Stimulated activated naive B cell treated with anti-CD40 and anti-IgM and Interleukin-4, amounts not matched to agents 10 μg/mL and 1 μg/mL and 100 μg/mL, for 72 hours (primary cell): ENCODE measurements around the gene CCDC34.
A peak's percentile ranks its signal among the peaks of the same experiment; 100 is the strongest.

Experiments used
- ATAC-seq, 2 donors: fragments of 150-1000 bp; cut with Tn5 transposase; replicated peaks; 2 replicates each; pipeline ENCODE4 v1.10.0; 2021; ENCODE audit warnings: moderate library complexity in 1 of 2
- DNase-seq: peaks from one replicate; pipeline ENCODE4 v3.0.0; 2021
- H3K27ac Mint-ChIP-seq: one replicate; pipeline ENCODE4 v1.8.0; 2022; ENCODE audit warnings: mild to moderate bottlenecking, mixed read lengths
- H3K27me3 Mint-ChIP-seq, 2 donors: one replicate each; pipeline ENCODE4 v1.8.0; 2022; ENCODE audit warnings: mixed read lengths in 2 of 2
- H3K36me3 Mint-ChIP-seq, 2 donors: one replicate each; pipeline ENCODE4 v1.8.0; 2022; ENCODE audit warnings: mixed read lengths in 2 of 2, mild to moderate bottlenecking in 1 of 2
- H3K4me1 Mint-ChIP-seq, 2 donors: one replicate each; pipeline ENCODE4 v1.8.0; 2022; ENCODE audit warnings: mixed read lengths in 2 of 2, mild to moderate bottlenecking in 1 of 2
- H3K4me3 Mint-ChIP-seq, 2 donors: one replicate each; pipeline ENCODE4 v1.8.0; 2022; ENCODE audit warnings: mild to moderate bottlenecking in 2 of 2, mixed read lengths in 2 of 2, moderate library complexity in 1 of 2
- H3K9me3 Mint-ChIP-seq, 2 donors: one replicate each; pipeline ENCODE4 v1.8.0; 2022; ENCODE audit warnings: mixed read lengths in 2 of 2, mild to moderate bottlenecking in 1 of 2

Gene CCDC34, protein sequence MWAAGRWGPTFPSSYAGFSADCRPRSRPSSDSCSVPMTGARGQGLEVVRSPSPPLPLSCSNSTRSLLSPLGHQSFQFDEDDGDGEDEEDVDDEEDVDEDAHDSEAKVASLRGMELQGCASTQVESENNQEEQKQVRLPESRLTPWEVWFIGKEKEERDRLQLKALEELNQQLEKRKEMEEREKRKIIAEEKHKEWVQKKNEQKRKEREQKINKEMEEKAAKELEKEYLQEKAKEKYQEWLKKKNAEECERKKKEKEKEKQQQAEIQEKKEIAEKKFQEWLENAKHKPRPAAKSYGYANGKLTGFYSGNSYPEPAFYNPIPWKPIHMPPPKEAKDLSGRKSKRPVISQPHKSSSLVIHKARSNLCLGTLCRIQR

DNA sequence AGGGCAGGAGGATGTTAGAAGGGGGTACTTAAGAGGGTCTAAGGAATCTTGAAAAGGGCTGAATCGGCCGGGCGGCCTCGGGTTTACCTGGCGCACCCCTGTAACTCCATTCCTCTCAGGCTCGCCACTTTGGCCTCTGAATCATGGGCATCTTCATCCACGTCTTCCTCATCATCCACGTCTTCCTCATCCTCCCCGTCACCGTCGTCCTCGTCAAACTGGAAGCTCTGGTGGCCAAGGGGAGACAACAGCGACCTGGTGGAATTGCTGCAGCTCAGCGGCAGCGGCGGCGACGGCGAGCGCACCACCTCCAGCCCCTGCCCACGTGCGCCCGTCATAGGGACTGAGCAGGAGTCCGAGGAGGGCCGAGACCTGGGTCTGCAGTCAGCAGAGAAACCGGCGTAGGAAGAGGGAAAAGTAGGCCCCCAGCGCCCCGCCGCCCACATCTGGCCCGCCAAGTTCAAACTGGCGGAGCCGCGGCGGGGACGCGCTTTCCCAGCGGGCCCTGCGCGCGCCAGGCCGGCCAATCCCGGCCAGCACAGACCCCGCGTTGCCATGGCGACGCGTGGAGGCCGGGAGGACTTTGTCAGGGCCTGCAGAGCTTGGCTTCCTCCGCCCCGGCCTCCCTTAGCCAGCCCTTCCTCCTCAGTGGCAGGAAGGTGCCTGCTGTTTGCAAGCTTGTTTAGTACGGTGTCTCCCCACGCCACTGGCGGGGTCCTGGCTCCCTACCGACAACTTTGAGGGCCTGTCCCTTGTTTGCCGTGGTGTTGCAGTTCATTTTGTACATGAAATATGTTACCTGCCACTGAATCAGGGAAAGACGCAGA lies at the start of gene CCDC34:
Gene CCDC34, minus strand, starts transcription at position 467 of the 827 bp plus-strand sequence. Its CDS starts 21 bp downstream, at position 446.
- DNase-seq (peak; percentile 87), ATAC-seq (peak; percentile 99)
- Mint-ChIP-seq H3K36me3 (no peaks in the 10 kb centered on the region), H3K27me3 (no peaks in the 10 kb centered on the region), H3K9me3 (no peaks in the 10 kb centered on the region), H3K27ac (peak within 1 kb of the TSS; percentile 94), H3K4me3 (peak within 1 kb of the TSS; percentile 93 to 97), H3K4me1 (peaks cover 16 to 24% of the 10 kb centered on the region in 2 donors)

GRCh38 chr11:27412192-27412691 lies 49.2 kb upstream of the CCDC34 start:
- Mint-ChIP-seq H3K9me3 (no peaks in the 10 kb centered on the region), H3K27me3 (peaks cover 0 to 11% of the 10 kb centered on the region in 2 donors), H3K4me3 (no peak overlapping the region), H3K27ac (no peak overlapping the region), H3K36me3 (no peaks in the 10 kb centered on the region), H3K4me1 (no peaks in the 10 kb centered on the region)
- no peak for ATAC-seq
- DNase-seq: no peak

DNA sequence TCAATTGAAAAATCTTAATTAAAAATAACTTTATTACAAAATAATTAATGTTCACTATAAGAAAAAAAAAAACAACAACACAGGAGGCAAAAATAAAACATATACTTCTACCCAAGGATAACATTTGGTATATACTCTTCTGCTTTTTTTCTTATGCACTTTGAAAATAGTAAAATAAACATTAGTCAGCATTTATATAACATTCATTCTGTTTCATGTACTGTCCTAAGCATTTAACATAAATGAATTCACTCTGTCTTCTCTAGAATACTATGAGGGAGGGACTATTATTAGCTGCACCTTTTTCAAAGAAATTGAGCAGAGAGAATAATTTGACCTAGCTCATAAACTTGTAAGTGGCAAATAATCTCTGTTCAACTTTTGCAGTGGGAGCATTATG lies 48.3 kb upstream of the CCDC34 start:
- Mint-ChIP-seq H3K27me3 (peaks cover 0 to 11% of the 10 kb centered on the region in 2 donors), H3K9me3 (no peaks in the 10 kb centered on the region), H3K4me1 (no peaks in the 10 kb centered on the region), H3K36me3 (no peaks in the 10 kb centered on the region), H3K27ac (no peak overlapping the region), H3K4me3 (no peak overlapping the region)
- ATAC-seq: no peak
- no peak for DNase-seq

DNA sequence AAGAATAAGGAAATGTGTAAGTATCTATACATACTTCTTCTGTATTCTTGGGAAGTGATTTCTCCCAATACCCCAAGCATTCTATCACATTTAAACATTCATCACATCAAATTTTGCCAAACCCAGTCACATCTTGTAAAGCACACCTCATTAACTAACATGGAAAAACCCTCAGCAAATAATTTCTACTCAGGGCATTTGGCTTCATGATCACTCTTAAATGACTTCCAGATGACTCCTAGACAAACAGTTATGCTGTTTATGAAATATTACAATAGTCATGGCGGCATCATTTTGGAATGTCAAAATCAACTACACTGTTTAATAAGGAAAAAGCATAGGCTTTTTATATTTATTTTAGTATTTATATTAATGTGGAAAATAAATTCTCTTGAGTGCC lies 47.3 kb upstream of the CCDC34 start:
- no peaks in the 10 kb centered on the region for H3K4me1 Mint-ChIP-seq
- no peak for ATAC-seq
- no peaks in the 10 kb centered on the region for H3K9me3 Mint-ChIP-seq
- no peak overlapping the region for H3K27ac Mint-ChIP-seq
- no peaks in the 10 kb centered on the region for H3K36me3 Mint-ChIP-seq
- H3K4me3 Mint-ChIP-seq: no peak overlapping the region
- DNase-seq: no peak
- peaks cover 0 to 11% of the 10 kb centered on the region in 2 donors for H3K27me3 Mint-ChIP-seq

- H3K27me3 Mint-ChIP-seq: peaks cover 0 to 11% of the 10 kb centered on the region in 2 donors
- no peak overlapping the region for H3K27ac Mint-ChIP-seq
- H3K9me3 Mint-ChIP-seq: no peaks in the 10 kb centered on the region
- no peaks in the 10 kb centered on the region for H3K4me1 Mint-ChIP-seq
- H3K36me3 Mint-ChIP-seq: no peaks in the 10 kb centered on the region
- no peak for ATAC-seq
- no peak overlapping the region for H3K4me3 Mint-ChIP-seq
- no peak for DNase-seq
Measured at GRCh38 chr11:27409742-27410141, 46.7 kb upstream of the CCDC34 start.

DNA sequence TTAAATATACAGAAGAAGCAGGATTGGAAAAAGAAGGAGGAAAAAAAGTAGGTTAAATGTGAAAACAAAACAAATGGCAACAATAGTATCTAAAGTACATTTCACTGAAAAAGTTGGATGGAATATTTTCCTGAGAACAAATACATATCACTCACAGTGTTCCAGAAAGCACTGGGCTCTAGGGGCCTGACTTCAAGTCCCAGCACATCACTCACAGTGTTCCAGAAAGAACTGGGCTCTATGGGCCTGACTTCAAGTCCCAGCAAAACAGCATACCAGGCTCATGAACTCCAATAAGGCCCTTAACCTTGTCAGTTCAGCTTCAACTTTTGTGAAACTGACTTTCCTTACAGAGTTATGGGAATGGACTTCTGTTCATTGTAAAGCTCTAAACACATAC lies 46.0 kb upstream of the CCDC34 start:
- Mint-ChIP-seq H3K4me3 (no peak overlapping the region), H3K4me1 (no peaks in the 10 kb centered on the region), H3K27ac (no peak overlapping the region), H3K27me3 (peaks cover 0 to 10% of the 10 kb centered on the region in 2 donors), H3K9me3 (no peaks in the 10 kb centered on the region), H3K36me3 (no peaks in the 10 kb centered on the region)
- DNase-seq (no peak), ATAC-seq (no peak)

DNA sequence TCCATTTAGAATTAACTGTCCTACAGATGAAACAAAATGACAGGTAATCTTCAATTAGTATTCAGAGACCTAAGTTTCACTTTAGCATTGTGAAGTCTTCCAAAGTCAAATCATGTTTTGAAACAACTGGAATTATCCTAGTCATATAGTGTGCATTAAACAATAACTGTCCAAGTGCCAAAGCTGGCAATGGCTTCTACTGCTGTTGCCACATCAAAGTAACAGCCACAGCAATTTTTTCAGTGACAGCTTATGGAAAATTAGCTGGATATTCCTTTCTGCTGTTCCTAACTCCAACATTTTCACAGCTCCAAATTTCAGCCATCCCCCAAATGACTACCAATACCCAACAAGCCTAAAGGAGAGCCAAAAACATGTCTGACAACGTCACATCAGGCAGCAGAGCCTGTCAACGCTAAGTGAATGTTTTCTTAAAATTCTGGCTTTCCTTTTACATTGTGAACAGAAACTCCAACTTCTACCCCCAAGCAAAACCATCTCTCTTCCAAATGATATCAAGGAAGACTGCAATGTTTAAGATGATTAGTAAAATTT lies 45.3 kb upstream of the CCDC34 start:
- Mint-ChIP-seq H3K4me3 (no peak overlapping the region), H3K4me1 (no peaks in the 10 kb centered on the region), H3K36me3 (no peaks in the 10 kb centered on the region), H3K27ac (no peak overlapping the region), H3K27me3 (peaks cover 0 to 2% of the 10 kb centered on the region in 2 donors), H3K9me3 (no peaks in the 10 kb centered on the region)
- no peak for ATAC-seq
- no peak for DNase-seq

DNA sequence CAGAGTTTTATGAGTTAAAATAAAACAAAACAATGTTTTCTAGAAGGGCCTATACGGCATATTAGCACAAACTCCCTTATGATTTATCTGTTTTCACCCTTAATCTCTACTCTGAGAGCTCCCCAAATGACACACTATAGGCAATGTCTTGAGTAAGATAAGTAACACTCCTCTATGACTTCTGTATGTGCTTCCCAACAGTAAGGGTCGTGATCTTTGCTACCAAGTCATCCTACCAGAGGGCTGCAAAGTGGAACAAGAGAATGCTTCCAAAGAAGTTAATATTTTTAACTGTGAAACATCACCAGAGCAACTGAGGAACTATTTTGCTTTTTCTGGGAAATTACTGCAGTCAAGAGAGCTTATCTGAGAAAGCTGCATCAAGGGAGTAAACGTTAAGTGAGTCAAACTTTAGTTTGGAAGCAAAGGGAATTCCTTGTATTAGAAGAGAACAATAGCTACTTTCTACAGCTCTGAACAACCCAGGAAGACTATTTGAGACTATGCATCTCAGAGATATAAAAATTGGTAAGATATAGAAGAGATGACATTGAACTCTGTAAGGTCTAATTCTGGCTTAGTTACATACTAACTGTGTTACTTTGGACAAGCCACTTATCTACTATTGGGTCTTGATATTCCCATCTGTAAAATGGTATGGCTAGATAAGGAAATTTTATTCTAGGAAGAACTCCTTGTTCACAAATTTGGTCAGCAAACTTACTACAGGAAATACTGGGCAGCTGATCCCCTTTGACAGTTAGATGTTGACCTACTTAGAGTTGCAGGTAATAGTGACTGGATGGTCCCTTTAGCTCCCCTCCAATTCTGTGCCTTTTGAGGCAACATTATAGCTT lies 43.7 kb upstream of the CCDC34 start:
- H3K27ac Mint-ChIP-seq: no peak overlapping the region
- DNase-seq (no peak), ATAC-seq (no peak)
- no peaks in the 10 kb centered on the region for H3K4me1 Mint-ChIP-seq
- no peaks in the 10 kb centered on the region for H3K36me3 Mint-ChIP-seq
- no peak overlapping the region for H3K4me3 Mint-ChIP-seq
- no peaks in the 10 kb centered on the region for H3K27me3 Mint-ChIP-seq
- H3K9me3 Mint-ChIP-seq: no peaks in the 10 kb centered on the region

GRCh38 chr11:27405134-27405533 lies 42.1 kb upstream of the CCDC34 start:
- DNase-seq (no peak), ATAC-seq (no peak)
- no peak overlapping the region for H3K4me3 Mint-ChIP-seq
- no peak overlapping the region for H3K27ac Mint-ChIP-seq
- no peaks in the 10 kb centered on the region for H3K27me3 Mint-ChIP-seq
- no peaks in the 10 kb centered on the region for H3K9me3 Mint-ChIP-seq
- no peaks in the 10 kb centered on the region for H3K36me3 Mint-ChIP-seq
- no peaks in the 10 kb centered on the region for H3K4me1 Mint-ChIP-seq

GRCh38 chr11:27404427-27404826 lies 41.4 kb upstream of the CCDC34 start:
- H3K9me3 Mint-ChIP-seq: no peaks in the 10 kb centered on the region
- no peaks in the 10 kb centered on the region for H3K36me3 Mint-ChIP-seq
- DNase-seq (no peak), ATAC-seq (no peak)
- H3K27me3 Mint-ChIP-seq: no peaks in the 10 kb centered on the region
- H3K27ac Mint-ChIP-seq: no peak overlapping the region
- no peaks in the 10 kb centered on the region for H3K4me1 Mint-ChIP-seq
- H3K4me3 Mint-ChIP-seq: no peak overlapping the region

DNA sequence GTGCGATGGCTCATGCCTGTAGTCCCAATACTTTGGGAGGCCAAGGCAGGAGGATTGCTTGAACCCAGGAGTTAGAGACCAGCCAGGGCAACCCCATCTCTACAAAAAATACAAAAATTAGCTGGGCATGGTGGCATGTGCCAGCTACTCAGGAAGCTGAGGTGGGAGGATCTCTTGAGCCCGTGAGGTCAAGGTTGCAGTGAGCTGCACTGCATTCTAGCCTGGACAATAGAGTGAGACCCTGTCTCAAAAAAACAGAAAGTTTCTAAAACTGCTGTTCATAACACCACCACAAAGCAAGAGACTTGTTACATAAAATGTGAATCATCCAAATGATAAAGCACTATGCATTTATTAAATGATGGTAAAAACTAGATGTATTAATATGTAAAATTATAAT lies 40.2 kb upstream of the CCDC34 start:
- Mint-ChIP-seq H3K36me3 (no peaks in the 10 kb centered on the region), H3K4me1 (no peaks in the 10 kb centered on the region), H3K27ac (no peak overlapping the region), H3K27me3 (no peaks in the 10 kb centered on the region), H3K4me3 (no peak overlapping the region), H3K9me3 (no peaks in the 10 kb centered on the region)
- no peak for DNase-seq
- no peak for ATAC-seq

- H3K36me3 Mint-ChIP-seq: no peaks in the 10 kb centered on the region
- no peak for ATAC-seq
- H3K4me3 Mint-ChIP-seq: no peak overlapping the region
- no peaks in the 10 kb centered on the region for H3K27me3 Mint-ChIP-seq
- DNase-seq: no peak
- H3K27ac Mint-ChIP-seq: no peak overlapping the region
- no peaks in the 10 kb centered on the region for H3K9me3 Mint-ChIP-seq
- no peaks in the 10 kb centered on the region for H3K4me1 Mint-ChIP-seq
Measured at GRCh38 chr11:27402450-27402849, 39.4 kb upstream of the CCDC34 start.

GRCh38 chr11:27401833-27402316 lies 38.9 kb upstream of the CCDC34 start:
- H3K36me3 Mint-ChIP-seq: no peaks in the 10 kb centered on the region
- H3K4me3 Mint-ChIP-seq: no peak overlapping the region
- H3K9me3 Mint-ChIP-seq: no peaks in the 10 kb centered on the region
- DNase-seq (no peak), ATAC-seq (no peak)
- no peaks in the 10 kb centered on the region for H3K4me1 Mint-ChIP-seq
- H3K27me3 Mint-ChIP-seq: no peaks in the 10 kb centered on the region
- H3K27ac Mint-ChIP-seq: no peak overlapping the region
